ENCODE data around the gene CD300E. TPM values are rescaled to one million over a fixed set of nuclear protein-coding genes. Genes with fewer than 3 reads are reported as not detected.
A peak's percentile ranks its signal among the peaks of the same experiment; 100 is the strongest.

CD300E gene
- total RNA-seq, 2 donors from 2014 or later, result 0.39 TPM; not detected in 1

- intact Hi-C loops (cut with DNase I, micrococcal nuclease), result no loop called here
- DNase-seq (no peak), ATAC-seq (no peak)
Measured at GRCh38 chr17:74604200-74604599, 19.3 kb downstream of the CD300E start.

GRCh38 chr17:74603746-74604145 lies 19.8 kb downstream of the CD300E start:
- ATAC-seq, result no peak
- no peak for DNase-seq
- intact Hi-C loops (cut with DNase I, micrococcal nuclease), result no loop called here

GRCh38 chr17:74603037-74603635 lies 20.4 kb downstream of the CD300E start:
- intact Hi-C loops (cut with DNase I, micrococcal nuclease), result no loop called here
- DNase-seq (no peak), ATAC-seq (no peak)

GRCh38 chr17:74601944-74602572 lies 21.5 kb downstream of the CD300E start:
- DNase-seq (peak in 1 of 2 donors; percentile 46), ATAC-seq (peak; percentile 66)
- intact Hi-C loops (cut with DNase I, micrococcal nuclease), result no loop called here

GRCh38 chr17:74599448-74599939 lies 24.0 kb downstream of the CD300E start:
- ATAC-seq, result no peak

GRCh38 chr17:74599023-74599399 lies 24.5 kb downstream of the CD300E start:
- ATAC-seq, result no peak
- intact Hi-C loops (cut with DNase I, micrococcal nuclease), result no loop called here
- no peak for DNase-seq

More at GRCh38 chr17:74599448-74599939, 24.0 kb downstream of the CD300E start:
- DNase-seq, result no peak
- intact Hi-C loops (cut with DNase I, micrococcal nuclease), result no loop called here

- ATAC-seq (no peak), DNase-seq (no peak)
- intact Hi-C loops (cut with DNase I, micrococcal nuclease), result no loop called here
Measured at GRCh38 chr17:74598346-74599022, 25.1 kb downstream of the CD300E start.

GRCh38 chr17:74597069-74597790 lies 26.3 kb downstream of the CD300E start:
- no peak for DNase-seq
- intact Hi-C loops (cut with DNase I, micrococcal nuclease), result no loop called here
- ATAC-seq, result no peak

- intact Hi-C loops (cut with DNase I, micrococcal nuclease), result no loop called here
- no peak for ATAC-seq
Measured at GRCh38 chr17:74595037-74595750, 28.3 kb downstream of the CD300E start.

GRCh38 chr17:74592087-74592990 lies 31.2 kb downstream of the CD300E start, which contains the start of gene CD300LD:
CD300LD (minus strand) TSS chr17:74592283; CDS start chr17:74592202, 81 bp downstream.
- intact Hi-C loops (cut with DNase I, micrococcal nuclease), result no loop called here
- ATAC-seq, result no peak
- no peak for DNase-seq

More at GRCh38 chr17:74595037-74595750, 28.3 kb downstream of the CD300E start:
- no peak for DNase-seq

GRCh38 chr17:74591503-74591902 lies 32.0 kb downstream of the CD300E start:
- ATAC-seq, result no peak
- intact Hi-C loops (cut with DNase I, micrococcal nuclease), result no loop called here

GRCh38 chr17:74585711-74586110 lies 37.8 kb downstream of the CD300E start:
- ATAC-seq (no peak), DNase-seq (no peak)

More at GRCh38 chr17:74591503-74591902, 32.0 kb downstream of the CD300E start:
- no peak for DNase-seq

GRCh38 chr17:74584292-74585060 lies 39.1 kb downstream of the CD300E start:
- intact Hi-C loops (cut with DNase I, micrococcal nuclease), result no loop called here
- ATAC-seq (peak; percentile 81), DNase-seq (no peak)

More at GRCh38 chr17:74585711-74586110, 37.8 kb downstream of the CD300E start:
- intact Hi-C loops (cut with DNase I, micrococcal nuclease), result no loop called here

- DNase-seq (no peak), ATAC-seq (peak; percentile 30)
- intact Hi-C loops (cut with DNase I, micrococcal nuclease), result no loop called here
Measured at GRCh38 chr17:74582633-74583032, 40.9 kb downstream of the CD300E start.

GRCh38 chr17:74579900-74580299 lies 43.6 kb downstream of the CD300E start:
- intact Hi-C loops (cut with DNase I, micrococcal nuclease), result no loop called here
- no peak for ATAC-seq
- DNase-seq, result no peak

- no peak for DNase-seq
- ATAC-seq, result no peak
- intact Hi-C loops (cut with DNase I, micrococcal nuclease), result no loop called here
Measured at GRCh38 chr17:74578979-74579378, 44.6 kb downstream of the CD300E start.
